ENCODE data around the gene TMEM200B.
"Not testable (repeated sequence)": the region's sequence is repeated elsewhere in the genome, so short reads cannot be mapped to it uniquely, and the experiment has no call there.

TMEM200B gene

DNA sequence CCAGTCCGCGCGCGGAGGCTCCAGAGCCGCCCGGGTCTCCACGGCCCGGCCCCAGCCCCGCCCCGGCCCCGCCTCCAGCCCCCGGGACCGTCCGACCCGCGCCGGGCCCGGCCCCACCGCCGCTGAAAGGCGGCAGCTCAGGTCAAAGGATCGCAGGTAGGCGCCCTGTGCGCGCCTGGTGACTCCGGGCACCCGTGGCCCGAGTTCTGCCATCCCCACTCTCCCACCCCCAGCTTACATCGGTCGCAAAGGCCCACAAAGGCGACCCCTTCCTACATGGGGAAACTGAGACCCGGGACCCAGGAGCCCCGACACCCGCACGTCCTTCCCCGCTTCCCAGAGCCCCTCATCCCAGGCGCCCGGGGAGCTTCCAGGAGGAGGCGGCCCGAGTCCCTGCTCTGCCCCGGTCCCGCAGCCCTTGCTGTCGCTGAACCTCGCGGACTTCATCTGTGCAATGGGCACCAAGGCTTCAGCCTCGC lies at the start of gene TMEM200B:
Gene TMEM200B (minus strand): TSS at position 17 of the 479 bp plus-strand sequence. CDS start 2,075 bp downstream, outside the sequence.
- DNase-seq (ENCODE audit: low read depth in 1 of 2, low spot score in 1 of 2): no peak

DNA sequence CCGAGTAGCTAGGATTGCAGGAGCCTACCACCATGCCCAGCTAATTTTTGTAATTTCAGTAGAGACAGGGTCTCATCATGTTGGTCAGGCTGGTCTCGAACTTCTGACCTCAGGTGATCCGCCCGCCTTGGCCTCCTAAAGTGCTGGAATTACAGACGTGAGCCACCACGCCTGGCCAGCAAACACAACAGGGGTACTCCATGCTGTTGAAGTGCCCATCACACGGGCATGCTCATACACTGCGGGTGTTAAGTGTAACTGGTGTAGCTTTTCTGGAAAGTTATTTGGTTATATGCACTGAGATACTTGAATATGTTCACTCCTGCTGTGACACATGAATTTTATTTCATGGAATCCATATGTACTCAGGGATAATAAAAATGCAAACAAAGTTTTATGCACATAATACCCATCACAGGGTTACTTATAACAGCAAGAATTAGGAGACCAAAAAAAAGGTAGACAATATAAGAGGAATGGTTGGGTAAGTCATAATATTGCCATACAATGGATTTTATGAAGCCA lies 48.8 kb upstream of the TMEM200B start:
- no peak for DNase-seq (ENCODE audit: low read depth in 1 of 2, low spot score in 1 of 2)

DNA sequence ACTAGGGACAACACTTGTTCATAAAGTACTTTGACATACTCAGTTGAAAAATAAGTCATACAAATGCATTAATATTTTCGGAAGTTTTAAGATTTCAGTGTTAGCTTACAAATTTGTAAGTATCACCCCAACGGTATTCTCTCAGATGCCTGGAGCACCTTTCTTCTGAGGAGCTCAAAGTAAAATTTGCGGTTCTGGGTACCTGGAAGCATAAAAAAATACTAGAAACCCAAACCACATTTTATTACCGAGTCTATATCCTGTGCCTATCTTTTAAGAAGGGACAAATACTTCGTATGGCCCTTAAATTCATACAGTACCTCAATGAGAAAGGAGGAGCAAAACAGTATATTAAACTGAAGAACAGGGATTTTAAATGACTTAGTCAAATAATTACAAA lies 47.8 kb upstream of the TMEM200B start:
- DNase-seq (ENCODE audit: low read depth in 1 of 2, low spot score in 1 of 2): no peak

DNA sequence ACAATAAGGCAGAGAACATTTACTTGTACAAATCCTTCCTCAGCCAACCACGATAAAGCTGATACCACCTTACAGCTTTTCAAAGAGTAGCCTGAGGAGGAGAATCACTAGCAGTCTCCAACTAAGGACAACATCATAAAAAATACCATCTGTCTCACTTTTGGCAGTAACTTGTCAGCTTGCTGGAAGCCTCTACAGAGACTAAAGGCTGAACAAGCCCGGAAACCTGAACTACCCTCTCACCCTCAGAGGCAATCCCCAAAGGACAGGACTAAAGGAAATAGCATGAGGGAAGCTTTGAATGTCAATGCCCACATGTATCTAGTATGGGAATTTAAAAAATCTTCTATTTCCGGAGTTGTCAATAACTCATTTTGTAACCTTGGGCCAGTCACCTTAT lies 47.4 kb upstream of the TMEM200B start:
- no peak for DNase-seq (ENCODE audit: low read depth in 1 of 2, low spot score in 1 of 2)

DNA sequence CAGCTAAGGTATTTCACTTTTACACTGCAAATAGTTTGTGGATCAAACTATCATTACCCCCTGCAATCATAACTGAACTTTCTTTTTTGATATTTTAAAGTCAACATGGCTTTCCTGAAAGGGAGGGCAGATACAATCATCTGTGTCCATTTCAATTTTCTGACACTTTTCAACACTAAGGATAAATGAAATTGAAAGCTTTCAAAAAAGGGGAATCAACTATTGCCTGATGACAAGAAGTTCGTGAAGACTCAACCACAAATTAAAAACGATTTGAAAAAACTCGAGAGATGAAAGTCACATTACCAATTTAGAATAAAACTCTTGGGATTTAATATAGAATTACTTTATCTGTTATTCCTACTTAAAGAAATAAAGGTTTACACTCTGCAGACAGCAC lies 46.3 kb upstream of the TMEM200B start:
- no peak for DNase-seq (ENCODE audit: low read depth in 1 of 2, low spot score in 1 of 2)

DNA sequence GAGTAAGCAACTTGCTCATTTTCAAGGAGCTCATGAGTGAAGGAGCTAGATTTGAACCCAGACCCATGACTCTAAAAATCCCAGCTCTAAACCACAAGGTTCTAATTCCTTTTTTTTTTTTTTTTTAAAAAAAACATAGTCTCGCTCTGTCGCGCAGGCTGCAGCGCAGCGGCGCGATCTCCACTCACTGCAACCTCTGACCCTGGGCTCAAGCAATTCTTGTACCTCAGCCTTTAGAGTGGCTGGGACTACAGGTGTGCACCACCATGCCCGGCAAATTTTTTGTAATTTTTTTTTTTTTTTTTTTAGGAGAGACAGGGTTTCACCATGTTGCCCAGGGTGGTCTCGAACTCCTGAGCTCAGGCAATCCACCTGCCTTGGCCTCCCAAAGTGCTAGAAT lies 44.2 kb upstream of the TMEM200B start:
- no peak for DNase-seq (ENCODE audit: low read depth in 1 of 2, low spot score in 1 of 2)

DNA sequence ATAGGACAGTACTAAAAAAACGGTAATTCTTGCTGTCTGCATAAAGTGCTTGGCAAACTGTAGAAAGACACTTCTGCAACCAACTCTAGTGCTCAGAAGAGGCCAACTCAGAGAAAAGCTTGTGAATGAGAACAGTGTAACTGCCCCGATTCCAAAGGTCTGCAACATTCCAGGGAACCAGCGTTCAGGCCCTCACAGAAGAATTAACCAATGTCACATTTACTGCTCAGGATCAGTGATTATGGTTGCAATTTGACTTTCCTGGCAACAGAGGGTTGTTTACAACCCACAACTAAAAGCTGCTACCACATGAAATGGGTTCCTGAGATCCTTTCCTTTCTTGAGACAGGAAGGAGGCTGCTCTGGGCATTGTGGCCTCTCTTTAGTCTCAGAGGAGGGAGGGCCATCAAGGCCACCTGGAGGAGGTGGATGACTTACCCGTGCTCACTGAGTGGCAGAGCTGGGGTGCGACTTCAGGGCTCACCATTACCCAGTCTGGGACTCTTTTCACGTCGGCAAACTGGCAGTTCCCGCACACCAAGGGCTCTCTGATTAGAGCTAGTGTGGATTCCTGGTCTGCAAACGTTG lies 42.7 kb upstream of the TMEM200B start:
- DNase-seq (ENCODE audit: low read depth in 1 of 2, low spot score in 1 of 2): no peak

DNA sequence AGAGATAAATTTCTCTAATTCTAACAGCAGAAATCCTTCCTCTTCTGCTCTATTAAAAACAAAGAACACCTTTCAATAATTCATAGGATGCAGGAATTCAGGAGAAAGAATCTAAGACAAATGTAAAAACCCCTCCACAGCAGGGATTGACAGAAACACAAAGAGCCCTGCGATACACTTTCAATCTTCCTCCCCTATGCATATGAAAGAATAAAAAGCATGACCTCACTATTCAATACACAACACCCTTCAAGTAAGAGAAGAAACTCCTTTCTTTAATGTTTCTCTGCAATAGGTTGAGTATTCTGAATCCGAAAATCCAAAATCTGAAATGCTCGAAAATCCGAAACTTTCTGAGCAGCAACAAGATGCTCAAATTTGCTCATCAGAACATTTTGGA lies 40.9 kb upstream of the TMEM200B start:
- no peak for DNase-seq (ENCODE audit: low read depth in 1 of 2, low spot score in 1 of 2)

DNA sequence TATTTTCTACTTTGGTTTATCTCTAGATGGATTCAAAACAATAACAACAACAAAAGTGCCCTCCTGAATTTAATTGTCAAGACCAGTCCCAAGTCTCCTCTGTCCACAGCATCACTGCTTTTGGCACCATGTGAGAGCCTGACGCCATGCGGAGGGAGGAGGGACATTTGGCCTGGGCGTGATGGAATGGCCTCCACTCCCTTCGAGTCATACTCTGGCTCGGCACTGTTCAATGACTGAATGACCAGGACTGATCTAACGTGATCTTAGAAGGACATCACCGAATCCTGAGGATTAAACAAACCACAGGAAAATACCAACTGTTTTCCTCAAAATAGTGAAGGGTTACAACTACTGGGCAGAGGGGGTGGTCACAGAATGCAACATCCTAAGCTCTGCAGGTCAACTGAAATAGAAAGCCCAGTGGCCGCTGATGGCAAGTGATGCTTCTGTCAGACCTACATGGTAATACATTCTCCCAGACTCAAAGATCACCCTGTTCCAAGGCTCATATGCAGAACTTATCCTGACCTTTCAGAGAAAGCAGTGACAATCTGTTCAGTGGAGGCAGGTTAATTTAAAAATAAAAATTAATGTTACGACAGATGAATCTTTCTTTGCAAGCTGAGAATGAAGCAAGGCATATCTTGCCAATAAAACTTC lies 38.9 kb upstream of the TMEM200B start:
- DNase-seq (ENCODE audit: low read depth in 1 of 2, low spot score in 1 of 2): no peak

DNA sequence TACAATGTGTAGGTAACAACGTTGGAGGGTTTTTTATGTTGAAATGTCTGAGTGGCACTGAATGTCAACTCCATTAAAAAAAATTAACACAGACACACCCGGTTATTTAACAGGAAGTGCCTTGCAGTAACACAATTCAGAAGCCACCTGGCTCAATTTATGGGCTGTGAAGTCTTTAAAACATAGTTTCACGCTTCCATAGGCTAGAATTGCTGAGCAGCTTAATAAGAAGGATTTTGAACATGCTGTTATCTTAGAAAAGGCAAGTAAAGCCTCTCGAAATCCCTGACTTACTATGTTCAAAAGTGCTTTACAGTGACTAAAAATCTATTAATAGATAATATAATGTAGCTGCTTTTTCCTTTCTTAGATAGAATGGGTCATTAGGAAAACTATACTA lies 38.3 kb upstream of the TMEM200B start:
- no peak for DNase-seq (ENCODE audit: low read depth in 1 of 2, low spot score in 1 of 2)

DNA sequence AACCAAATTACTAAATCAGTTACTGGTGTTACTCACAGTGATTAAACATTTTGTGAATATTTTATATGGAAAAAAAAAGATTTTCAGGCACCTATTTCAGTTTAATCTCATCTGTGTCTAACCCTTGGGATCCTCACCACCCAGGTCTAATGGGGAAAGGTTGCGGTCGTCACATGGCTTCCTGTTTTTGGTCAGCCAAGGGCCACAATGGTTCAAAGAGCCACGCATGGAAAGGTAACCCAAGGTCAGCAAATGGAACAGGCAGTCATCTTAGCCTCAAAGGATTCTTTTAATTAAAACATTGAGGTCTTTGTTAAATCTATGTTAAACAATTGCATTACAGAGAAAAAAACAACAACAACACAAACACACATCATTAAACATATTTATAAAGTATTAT lies 36.1 kb upstream of the TMEM200B start:
- no peak for DNase-seq (ENCODE audit: low read depth in 1 of 2, low spot score in 1 of 2)

DNA sequence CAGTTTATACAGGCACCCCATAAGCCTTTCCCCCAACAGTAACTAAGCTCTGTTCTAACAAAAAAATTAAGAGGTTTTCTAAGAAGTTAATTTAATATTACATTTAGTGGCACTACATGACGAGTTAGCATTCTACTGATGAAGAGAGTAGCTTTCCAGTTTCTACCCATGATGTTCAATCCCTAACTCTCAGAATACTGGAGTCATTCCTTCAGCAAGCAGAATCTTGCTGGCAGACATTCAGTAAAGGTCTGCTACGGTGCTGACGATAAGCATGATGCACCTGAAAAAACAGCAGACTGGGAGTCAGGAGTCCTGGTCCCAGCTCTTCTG lies 33.5 kb upstream of the TMEM200B start:
- DNase-seq (ENCODE audit: low read depth in 1 of 2, low spot score in 1 of 2): no peak

DNA sequence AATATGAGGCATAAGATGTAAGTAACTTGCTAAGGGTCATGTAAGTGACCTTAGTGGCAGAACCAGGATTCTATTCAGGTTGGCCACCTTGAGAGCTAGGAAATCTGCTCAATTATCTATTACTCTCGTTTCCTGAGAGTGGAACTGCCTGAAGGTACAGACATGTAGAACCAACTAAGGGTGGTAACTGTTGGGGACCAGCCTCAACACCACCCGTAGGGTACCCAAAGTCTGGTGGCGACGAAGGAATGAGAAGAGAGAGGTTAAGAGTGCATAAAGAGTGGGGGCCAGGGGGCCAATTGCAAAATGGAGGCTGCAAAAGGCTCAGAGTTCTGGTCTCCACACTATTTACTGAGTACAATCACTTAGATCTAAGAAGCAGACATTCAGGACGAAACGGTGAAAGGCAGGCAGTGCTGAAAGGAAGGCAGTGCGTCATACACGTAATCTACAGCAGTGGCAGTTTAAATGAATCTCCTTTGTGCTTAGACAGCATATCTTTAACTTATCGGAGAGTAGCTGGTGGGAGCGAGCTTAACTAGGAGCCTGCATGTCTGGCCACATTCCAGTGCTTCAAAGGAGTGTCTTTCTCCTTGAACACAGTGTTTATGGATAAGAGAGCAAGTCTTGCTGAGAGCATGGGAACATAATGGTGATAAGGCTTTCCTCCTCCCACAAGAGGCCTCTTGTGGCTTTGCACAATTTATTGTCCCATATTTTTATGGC lies 33.0 kb upstream of the TMEM200B start:
- no peak for DNase-seq (ENCODE audit: low read depth in 1 of 2, low spot score in 1 of 2)

DNA sequence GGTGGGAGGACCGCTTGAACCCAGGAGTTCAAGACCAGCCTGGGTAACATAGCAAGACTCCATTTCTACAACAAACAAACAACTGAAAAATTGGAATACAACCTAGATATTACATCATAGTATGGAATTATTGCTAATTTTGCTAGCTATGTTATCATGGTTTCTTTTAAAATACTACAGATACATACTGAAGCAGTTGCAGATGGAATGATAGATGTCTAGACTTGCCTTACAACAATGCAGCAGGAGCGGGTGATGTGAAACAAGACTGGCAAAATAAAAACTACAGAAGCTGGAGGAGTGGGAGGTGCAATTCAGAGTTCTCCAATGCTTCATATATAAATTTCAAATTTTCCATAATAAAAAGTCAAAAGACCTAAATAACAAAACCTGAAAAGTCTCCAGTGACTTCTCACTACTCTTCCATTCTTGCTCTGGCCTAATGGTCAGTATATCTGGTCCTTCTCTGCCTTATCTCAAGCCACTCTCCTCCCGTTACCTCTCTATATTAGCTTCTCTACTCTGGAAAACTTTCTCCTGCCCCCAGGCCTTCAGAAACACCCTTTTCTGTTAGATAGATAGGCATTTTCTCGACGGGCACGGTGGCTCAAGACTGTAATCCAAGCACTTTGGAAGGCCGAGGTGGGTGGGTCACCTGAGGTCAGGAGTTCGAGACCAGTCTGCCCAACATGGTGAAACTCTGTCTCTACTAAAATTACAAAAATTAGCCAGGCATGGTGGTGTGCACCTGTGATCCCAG lies 28.5 kb upstream of the TMEM200B start:
- no peak for DNase-seq (ENCODE audit: low read depth in 1 of 2, low spot score in 1 of 2)

DNA sequence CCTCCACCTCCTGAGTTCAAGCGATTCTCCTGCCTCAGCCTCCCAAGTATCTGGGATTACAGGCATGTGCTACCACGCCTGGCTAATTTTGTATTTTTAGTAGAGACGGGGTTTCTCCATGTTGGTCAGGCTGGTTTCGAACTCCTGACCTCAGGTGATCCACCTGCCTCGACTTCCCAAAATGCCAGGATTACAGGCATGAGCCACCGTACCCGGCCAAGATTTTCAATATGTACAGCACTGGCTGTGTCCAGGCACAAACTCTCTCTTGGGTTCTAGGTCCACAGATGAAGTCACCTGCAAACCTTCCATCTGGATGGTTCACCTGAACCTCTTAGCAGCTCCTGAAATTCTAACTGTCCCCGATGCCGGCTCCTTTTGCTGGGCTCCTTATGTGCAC lies 26.6 kb upstream of the TMEM200B start:
- not testable (repeated sequence) for DNase-seq (ENCODE audit: low read depth in 1 of 2, low spot score in 1 of 2)

DNA sequence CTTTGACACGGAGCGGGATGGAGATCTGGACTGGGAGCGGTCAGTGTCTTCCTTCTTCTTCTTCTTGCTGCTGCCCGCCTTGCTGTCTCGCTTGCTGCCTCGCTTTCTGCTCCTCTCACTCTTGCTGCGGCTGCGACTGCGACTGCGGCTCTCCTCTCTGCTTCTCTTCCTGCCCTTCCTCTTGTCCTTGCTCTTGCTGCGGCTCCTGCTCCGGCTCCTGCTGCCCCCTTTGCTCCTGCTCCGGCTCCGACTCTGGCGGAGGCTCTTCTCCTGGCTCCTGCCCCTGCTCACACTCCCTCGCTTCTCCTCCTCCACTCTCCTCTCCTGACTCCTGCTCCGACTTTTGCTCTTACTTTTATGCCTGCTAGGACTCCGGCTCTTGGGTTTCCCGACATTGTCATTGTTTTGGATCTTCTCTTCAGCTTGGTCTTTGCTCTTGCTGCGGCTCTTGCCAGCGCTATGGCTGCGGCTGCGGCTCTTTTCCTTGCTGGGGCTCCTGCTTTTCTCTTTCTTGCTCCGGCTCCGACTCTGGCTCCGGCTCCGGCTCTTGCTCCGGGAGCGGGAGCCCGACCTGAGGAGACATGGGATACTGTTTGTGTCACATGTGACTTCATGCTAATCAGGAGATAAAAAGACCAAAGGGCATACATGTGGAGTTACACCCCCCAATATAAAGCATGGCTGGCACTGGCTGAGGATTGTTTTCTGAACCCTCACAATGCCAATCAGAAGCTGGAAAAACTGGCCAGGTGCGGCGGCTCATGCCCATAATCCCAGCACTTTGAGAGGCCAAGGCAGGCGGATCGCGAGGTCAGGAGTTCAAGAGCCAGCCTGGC lies 25.2 kb upstream of the TMEM200B start:
- no peak for DNase-seq (ENCODE audit: low read depth in 1 of 2, low spot score in 1 of 2)

DNA sequence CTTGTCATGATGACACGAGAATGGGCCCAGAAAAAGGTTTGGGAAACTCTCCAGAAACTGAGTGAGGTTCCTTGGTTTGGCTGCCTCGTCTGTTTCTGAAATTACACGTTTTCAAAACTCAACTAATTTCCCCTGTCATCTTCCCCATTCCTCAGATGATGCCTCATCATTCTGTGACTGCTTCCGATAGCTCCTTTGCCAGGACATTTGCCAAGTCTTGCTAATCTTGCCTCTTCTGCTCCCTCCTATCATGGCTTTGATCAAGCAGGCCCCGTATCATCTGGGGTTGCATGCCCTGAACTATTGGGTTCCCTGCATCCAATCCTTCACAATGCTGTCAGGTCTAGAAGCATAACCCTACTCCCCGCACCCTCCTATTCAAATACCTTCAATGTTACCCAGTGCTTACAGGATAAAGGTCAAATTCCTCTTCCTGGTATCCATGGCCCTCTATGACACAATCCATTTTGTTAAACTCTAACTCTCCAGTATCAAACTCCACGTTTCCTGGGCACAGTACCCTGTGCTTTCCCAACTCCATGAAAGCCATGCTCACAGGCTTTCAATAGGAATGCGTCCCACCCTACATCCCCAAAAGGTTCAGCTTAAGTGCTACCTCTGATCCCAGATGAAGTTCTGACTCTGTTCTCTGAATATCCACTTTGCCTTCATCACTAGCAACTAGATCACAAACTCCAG lies 22.2 kb upstream of the TMEM200B start:
- DNase-seq (ENCODE audit: low read depth in 1 of 2, low spot score in 1 of 2): no peak

DNA sequence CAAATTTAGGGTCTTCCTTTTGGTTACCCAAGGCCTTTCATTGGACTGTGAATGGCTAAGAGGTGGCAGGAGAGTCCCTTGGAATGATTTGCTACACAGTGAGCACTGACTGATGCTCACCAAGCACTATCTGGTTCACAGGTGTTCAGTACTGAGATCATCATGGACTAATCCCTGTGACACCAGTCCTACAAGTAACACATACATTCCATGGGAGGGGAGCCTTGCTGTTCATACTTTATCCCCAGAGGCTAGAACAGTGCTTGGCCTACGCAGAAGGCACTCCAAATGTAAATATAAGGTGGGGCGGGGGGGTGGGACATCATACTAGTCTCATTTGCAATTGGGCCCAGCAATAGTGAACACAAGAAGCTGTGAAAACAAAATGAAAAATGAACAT lies 20.5 kb upstream of the TMEM200B start:
- no peak for DNase-seq (ENCODE audit: low read depth in 1 of 2, low spot score in 1 of 2)

DNA sequence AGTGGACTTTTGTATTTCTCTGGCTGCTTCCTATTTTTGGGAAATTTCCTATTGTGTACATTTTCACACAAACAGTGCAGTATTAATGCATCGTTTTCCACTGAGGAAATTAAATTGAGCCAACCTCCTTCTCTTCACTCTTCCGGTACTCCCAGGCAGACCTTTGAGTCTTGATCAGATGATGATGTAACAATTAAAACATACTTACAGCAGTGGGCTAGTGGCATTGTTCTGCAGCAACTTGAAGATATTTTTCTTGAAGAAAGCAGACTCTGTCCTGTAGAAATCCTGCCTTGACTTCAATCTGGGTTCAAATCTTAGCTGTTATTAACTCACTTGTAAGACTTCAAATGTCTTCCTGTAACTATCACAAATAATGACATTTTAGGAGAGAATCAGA lies 19.0 kb upstream of the TMEM200B start:
- no peak for DNase-seq (ENCODE audit: low read depth in 1 of 2, low spot score in 1 of 2)

DNA sequence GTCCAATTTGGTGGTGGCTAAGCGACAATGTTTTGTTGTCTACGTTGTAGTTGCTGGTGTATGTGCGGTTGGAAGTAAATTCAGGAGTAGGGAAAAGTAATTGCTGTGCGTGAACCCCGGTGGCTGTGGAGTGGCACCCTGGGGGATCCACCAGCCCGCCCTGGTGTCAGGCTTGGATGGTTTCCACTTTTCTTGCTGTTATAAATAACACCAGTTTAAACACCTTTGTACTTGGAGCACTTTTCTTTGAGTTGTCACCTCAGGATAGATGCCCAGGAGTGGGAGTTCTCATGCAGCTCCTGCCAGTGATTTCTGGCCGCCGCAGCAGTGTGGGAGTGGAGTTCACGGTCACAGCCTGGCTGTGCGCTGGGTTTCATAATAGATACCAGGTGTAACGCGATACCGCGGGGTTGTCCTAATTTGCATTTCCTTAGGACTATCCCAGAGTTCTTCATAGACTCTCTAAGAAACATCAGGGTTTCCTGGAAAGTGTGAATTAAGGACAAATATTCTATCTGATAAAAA lies 12.8 kb upstream of the TMEM200B start:
- DNase-seq (ENCODE audit: low read depth in 1 of 2, low spot score in 1 of 2): no peak

Data from activated CD4-positive, alpha-beta T cell treated with anti-CD3 and anti-CD28 coated beads, Interleukin-2, amount 50 U/mL, for 24 hours (primary cell).